T-helper 2 cell treated with Interferon-gamma antibody and Interleukin-4, amounts not matched to agents 100 ng/mL and 5 ng/mL, for 36 hours (primary cell): ENCODE data around the gene AFMID. TPM values are rescaled to one million over a fixed set of nuclear protein-coding genes. Genes with fewer than 3 reads are reported as not detected.

ENCODE experiments used
- intact Hi-C: fragments of 100-400 bp; cut with micrococcal nuclease; formaldehyde crosslinking; loops from one replicate; pipeline ENCODE4 v1.15.1; 2023
- total RNA-seq: library from RNA; stranded (reverse); gene quantifications from 2 replicates; pipeline ENCODE4 v1.2.3, GENCODE V29; 2022

AFMID gene
- total RNA-seq, 1 donor from 2014 or later, result 16.3 TPM

- intact Hi-C loops, result loop anchor here (1.0 to 5.0 kb wide), 4 partner anchors 36 to 91 kb away; partner anchors contain the start of gene TMC8
These were observed 10.6 kb upstream of the AFMID start for GRCh38 chr17:78176548-78177025.

- intact Hi-C loops, result loop anchor here (5.0 kb wide), 1 partner anchor 47 kb away; the partner anchor contains the start of gene TMC8
These were observed 7.8 kb upstream of the AFMID start for GRCh38 chr17:78179372-78179771.

GRCh38 chr17:78180083-78180482 is 7.1 kb upstream of the AFMID start:
- intact Hi-C loops, result loop anchor here (10.0 kb wide), 1 partner anchor 155 kb away; no protein-coding TSS in a partner anchor

GRCh38 chr17:78180508-78180907 is 6.7 kb upstream of the AFMID start:
- intact Hi-C loops, result loop anchor here (10.0 kb wide), 1 partner anchor 156 kb away; no protein-coding TSS in a partner anchor

GRCh38 chr17:78182504-78182903 is 4.7 kb upstream of the AFMID start:
- intact Hi-C loops, result loop anchor here (10.0 kb wide), 1 partner anchor 158 kb away; no protein-coding TSS in a partner anchor

GRCh38 chr17:78183916-78184315 is 3.2 kb upstream of the AFMID start:
- intact Hi-C loops, result loop anchor here (10.0 kb wide), 1 partner anchor 159 kb away; no protein-coding TSS in a partner anchor

GRCh38 chr17:78184351-78184750 is 2.8 kb upstream of the AFMID start:
- intact Hi-C loops, result loop anchor here (10.0 kb wide), 1 partner anchor 160 kb away; no protein-coding TSS in a partner anchor

- intact Hi-C loops, result loop anchor here (10.0 kb wide), 1 partner anchor 160 kb away; no protein-coding TSS in a partner anchor
These were observed 2.3 kb upstream of the AFMID start for GRCh38 chr17:78184868-78185267.

GRCh38 chr17:78185981-78186691 is 1.0 kb upstream of the AFMID start:
- intact Hi-C loops, result loop anchor here (2.0 to 10.0 kb wide), 3 partner anchors 17 to 161 kb away; partner anchors contain the start of genes SYNGR2 and TMC8

- intact Hi-C loops, result no loop called here
These were observed 9.6 kb downstream of the AFMID start for GRCh38 chr17:78196716-78197115.

- intact Hi-C loops, result no loop called here
These were observed 10.1 kb downstream of the AFMID start for GRCh38 chr17:78197147-78197832.

GRCh38 chr17:78200451-78200850 is 13.3 kb downstream of the AFMID start:
- intact Hi-C loops, result no loop called here

- intact Hi-C loops, result no loop called here
These were observed 15.5 kb downstream of the AFMID start for GRCh38 chr17:78202666-78203065.

- intact Hi-C loops, result no loop called here
These were observed 17.4 kb downstream of the AFMID start for GRCh38 chr17:78204387-78205123.

- intact Hi-C loops, result no loop called here
These were observed 18.1 kb downstream of the AFMID start for GRCh38 chr17:78205124-78205775.

GRCh38 chr17:78206298-78206697 is 19.1 kb downstream of the AFMID start:
- intact Hi-C loops, result no loop called here

GRCh38 chr17:78208486-78208885 is 21.3 kb downstream of the AFMID start:
- intact Hi-C loops, result no loop called here

- intact Hi-C loops, result no loop called here
These were observed 22.9 kb downstream of the AFMID start for GRCh38 chr17:78210111-78210510.

GRCh38 chr17:78211032-78211431 is 23.9 kb downstream of the AFMID start:
- intact Hi-C loops, result no loop called here

- intact Hi-C loops, result loop anchor here (1.0 kb wide), 1 partner anchor 74 kb away; no protein-coding TSS in a partner anchor
These were observed 27.0 kb downstream of the AFMID start, which contains the start of gene BIRC5 for GRCh38 chr17:78214016-78214705. Gene BIRC5, plus strand, starts transcription at chr17:78214253. Its CDS starts 64 bp downstream, at chr17:78214317.
